HG03139 (cell line): Measurements from ENCODE around the gene TSPOAP1.
"Not testable (repeated sequence)": the region's sequence is repeated elsewhere in the genome, so short reads cannot be mapped to it uniquely, and the experiment has no call there.

Experiments
- ATAC-seq: cut with Tn5 transposase; IDR thresholded peaks from one replicate; pipeline ENCODE4 v1.9.1; 2021; ENCODE audit not compliant: unreplicated experiment

The TSPOAP1 gene

GRCh38 chr17:58362368-58363014 lies 33.9 kb upstream of the TSPOAP1 start:
- ATAC-seq: no peak

GRCh38 chr17:58360296-58361063 lies 31.9 kb upstream of the TSPOAP1 start:
- no peak for ATAC-seq

GRCh38 chr17:58358408-58359172 lies 30.0 kb upstream of the TSPOAP1 start:
- ATAC-seq: no peak

GRCh38 chr17:58357312-58358297 lies 29.0 kb upstream of the TSPOAP1 start:
- ATAC-seq: no peak

GRCh38 chr17:58356231-58356630 lies 27.6 kb upstream of the TSPOAP1 start:
- ATAC-seq: no peak

GRCh38 chr17:58354541-58355216 lies 26.1 kb upstream of the TSPOAP1 start:
- no peak for ATAC-seq

GRCh38 chr17:58353389-58353825 lies 24.8 kb upstream of the TSPOAP1 start:
- ATAC-seq: no peak

GRCh38 chr17:58352596-58353388 lies 24.2 kb upstream of the TSPOAP1 start:
- ATAC-seq: no peak

GRCh38 chr17:58351831-58352595 lies 23.4 kb upstream of the TSPOAP1 start, which contains the start of gene SUPT4H1:
SUPT4H1 (minus strand) TSS chr17:58352201; CDS start chr17:58352135, 66 bp downstream.
- ATAC-seq: peak; percentile 81

GRCh38 chr17:58351182-58351581 lies 22.6 kb upstream of the TSPOAP1 start:
- no peak for ATAC-seq

- ATAC-seq: no peak
Observed at GRCh38 chr17:58348038-58348437, 19.4 kb upstream of the TSPOAP1 start.

- no peak for ATAC-seq
Observed at GRCh38 chr17:58345500-58345899, 16.9 kb upstream of the TSPOAP1 start.

- ATAC-seq: peak; percentile 40
Observed at GRCh38 chr17:58344791-58345157, 16.2 kb upstream of the TSPOAP1 start.

- peak; percentile 74 for ATAC-seq
Observed at GRCh38 chr17:58344047-58344790, 15.6 kb upstream of the TSPOAP1 start.

- no peak for ATAC-seq
Observed at GRCh38 chr17:58343131-58343530, 14.5 kb upstream of the TSPOAP1 start.

GRCh38 chr17:58341861-58342475 lies 13.4 kb upstream of the TSPOAP1 start:
- ATAC-seq: no peak

GRCh38 chr17:58341136-58341860 lies 12.7 kb upstream of the TSPOAP1 start:
- ATAC-seq: not testable (repeated sequence)
